Activated naive CD8-positive, alpha-beta T cell treated with anti-CD3 and anti-CD28 coated beads, Interleukin-2, amount 10 ng/mL, durations not matched to agents 7 days and 5 days (primary cell): Measurements from ENCODE around the gene TM4SF5. TPM values are rescaled to one million over a fixed set of nuclear protein-coding genes. Genes with fewer than 3 reads are reported as not detected.

Source experiments
- total RNA-seq, 2 experiments: library from RNA; stranded (reverse); gene quantifications; one replicate each; pipeline ENCODE4 v1.2.3, GENCODE V29; 2021

Gene TM4SF5
- total RNA-seq, 2 experiments from 2014 or later, result not detected

Other genes with a start within 250 kb of the TM4SF5 start
- gene MYBBP1A, start 216.5 kb upstream of the TM4SF5 start, total RNA-seq, result 10 to 100 TPM; 59.1 to 61.6 TPM
- not detected for gene GGT6, start 211.3 kb upstream of the TM4SF5 start, total RNA-seq
- not detected for gene SMTNL2, start 187.4 kb upstream of the TM4SF5 start, total RNA-seq
- not detected for gene ALOX15, start 130.2 kb upstream of the TM4SF5 start, total RNA-seq
- gene PELP1, start 67.7 kb upstream of the TM4SF5 start, total RNA-seq, result 10 to 100 TPM; 73.8 to 74.7 TPM
- 100 to 1,000 TPM; 325 to 330 TPM for gene ARRB2, start 61.3 kb upstream of the TM4SF5 start, total RNA-seq
- gene MED11, start 40.5 kb upstream of the TM4SF5 start, total RNA-seq, result 10 to 100 TPM; 29.4 to 32.2 TPM
- gene ZMYND15, start 32.1 kb upstream of the TM4SF5 start, total RNA-seq, result under 1 TPM in 1 of 2 experiments, not detected in 1; 0.17 TPM
- gene CXCL16, start 32.0 kb upstream of the TM4SF5 start, total RNA-seq, result 1 to 10 TPM; 2.7 to 3.0 TPM
- not detected for gene VMO1, start 14.5 kb downstream of the TM4SF5 start, total RNA-seq
- not detected for gene GLTPD2, start 17.1 kb downstream of the TM4SF5 start, total RNA-seq
- gene PSMB6, start 24.3 kb downstream of the TM4SF5 start, total RNA-seq, result 10 to 100 TPM; 81.4 to 83.1 TPM
- 10 to 100 TPM; 18.8 to 21.7 TPM for gene PLD2, start 35.3 kb downstream of the TM4SF5 start, total RNA-seq
- gene MINK1, start 61.5 kb downstream of the TM4SF5 start, total RNA-seq, result 100 to 1,000 TPM; 123 to 128 TPM
- gene C17orf107, start 127.7 kb downstream of the TM4SF5 start, total RNA-seq, result 1 to 10 TPM; 1.9 to 3.0 TPM
- 1 to 10 TPM in 1 of 2 experiments, under 1 TPM in 1; 0.65 to 1.1 TPM for gene CHRNE, start 131.2 kb downstream of the TM4SF5 start, total RNA-seq
- gene GP1BA, start 160.4 kb downstream of the TM4SF5 start, total RNA-seq, result not detected
- 10 to 100 TPM; 67.6 to 78.1 TPM for gene SLC25A11, start 168.2 kb downstream of the TM4SF5 start, total RNA-seq
- gene RNF167, start 168.4 kb downstream of the TM4SF5 start, total RNA-seq, result 100 to 1,000 TPM; 202 TPM
- gene PFN1, start 176.6 kb downstream of the TM4SF5 start, total RNA-seq, result 1,000 to 10,000 TPM; 1,712 to 1,828 TPM
- 10 to 100 TPM; 31.4 to 32.9 TPM for gene ENO3, start 179.2 kb downstream of the TM4SF5 start, total RNA-seq
- 10 to 100 TPM; 47.1 to 51.9 TPM for gene SPAG7, start 195.9 kb downstream of the TM4SF5 start, total RNA-seq
- 10 to 100 TPM; 62.0 to 67.7 TPM for gene CAMTA2, start 215.8 kb downstream of the TM4SF5 start, total RNA-seq
- under 1 TPM; 0.42 to 0.54 TPM for gene INCA1, start 225.6 kb downstream of the TM4SF5 start, total RNA-seq
- gene KIF1C, start 226.1 kb downstream of the TM4SF5 start, total RNA-seq, result 10 to 100 TPM; 35.5 to 37.3 TPM